Nucleus accumbens (tissue), 56 donors: ENCODE data around the gene MUC21.
A peak's percentile ranks its signal among the peaks of the same experiment; 100 is the strongest.
"Not testable (repeated sequence)": the region's sequence is repeated elsewhere in the genome, so short reads cannot be mapped to it uniquely, and the experiment has no call there.

Source experiments
- DNase-seq, 56 donors: peaks; one replicate each; lab custom pipeline; 2025; lab: John Stamatoyannopoulos, UW

The MUC21 gene

DNA sequence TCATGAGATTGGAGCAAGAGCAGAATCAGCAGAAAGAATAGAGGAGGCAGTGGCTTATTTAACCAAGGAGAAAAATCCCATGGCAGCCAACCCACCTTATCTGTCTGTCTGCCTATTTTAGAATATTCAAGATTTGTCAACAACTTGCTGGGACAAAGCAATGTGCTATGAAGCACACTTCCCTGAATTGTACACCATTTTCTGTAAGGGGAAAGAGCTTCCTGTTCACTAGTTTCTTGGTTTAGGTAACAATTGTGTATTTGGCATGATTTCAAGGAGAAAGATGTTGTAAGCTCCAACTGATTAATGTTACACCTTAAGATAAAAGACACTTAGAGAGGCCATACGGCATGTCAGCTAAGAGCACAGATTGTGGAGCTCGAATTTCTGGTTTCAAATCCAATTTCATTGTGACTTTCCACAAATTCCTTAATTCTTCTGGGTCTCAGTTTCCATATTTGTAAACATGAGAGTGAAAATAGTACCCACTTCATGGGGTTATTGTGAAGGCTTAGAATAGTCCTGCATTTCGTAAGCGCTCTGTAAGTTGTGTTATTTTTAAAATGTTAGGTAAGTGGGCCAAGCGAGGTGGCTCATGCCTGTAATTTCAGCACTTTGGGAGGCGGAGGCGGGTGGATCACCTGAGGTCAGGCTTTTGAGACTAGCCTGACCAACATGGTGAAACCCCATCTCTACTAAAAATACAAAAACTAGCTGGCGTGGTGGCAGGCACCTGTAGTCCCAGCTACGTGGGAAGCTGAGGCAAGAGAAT, 21.9 kb downstream of the MUC21 start:
- no peak for DNase-seq

DNA sequence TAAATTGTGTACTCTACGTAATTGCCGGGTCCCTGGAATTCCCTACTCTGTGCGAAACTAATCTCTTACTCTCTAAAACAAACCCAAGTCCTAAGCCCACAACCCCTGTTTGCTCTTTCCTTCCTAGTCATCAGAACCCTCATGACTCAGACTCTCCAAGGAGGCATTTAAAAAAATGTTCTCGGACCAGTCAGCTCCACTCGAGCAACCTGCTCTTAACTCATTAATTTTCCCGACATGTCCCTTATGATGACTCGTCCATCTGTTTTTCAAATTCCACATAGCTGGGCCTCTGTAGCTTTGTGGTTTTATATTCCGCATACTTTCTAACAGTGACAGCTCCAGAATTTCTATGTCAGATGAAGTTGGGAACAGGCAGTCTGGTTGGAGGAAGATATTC, 24.2 kb downstream of the MUC21 start:
- DNase-seq: no peak

DNA sequence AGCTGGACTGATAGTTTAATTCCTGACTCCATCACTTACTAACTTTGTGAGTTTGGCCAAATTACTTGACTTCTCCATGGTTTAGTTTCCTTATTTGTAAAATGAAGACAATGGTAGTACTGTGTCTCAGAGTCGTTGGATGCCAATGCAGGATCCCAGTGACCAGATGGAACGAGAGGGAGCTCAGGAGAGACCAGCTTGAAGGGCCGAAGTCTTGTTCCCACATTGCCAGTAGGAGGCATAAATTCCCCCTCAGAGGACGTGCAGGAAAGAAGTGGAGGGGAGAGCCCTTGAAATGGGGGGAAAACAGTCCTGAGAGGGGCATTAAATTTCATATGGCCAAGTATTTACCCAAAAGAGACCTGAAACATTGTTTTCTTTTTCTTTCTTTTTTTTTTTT, 24.6 kb downstream of the MUC21 start:
- peak in 1 of 56 donors; percentile 18 for DNase-seq

DNA sequence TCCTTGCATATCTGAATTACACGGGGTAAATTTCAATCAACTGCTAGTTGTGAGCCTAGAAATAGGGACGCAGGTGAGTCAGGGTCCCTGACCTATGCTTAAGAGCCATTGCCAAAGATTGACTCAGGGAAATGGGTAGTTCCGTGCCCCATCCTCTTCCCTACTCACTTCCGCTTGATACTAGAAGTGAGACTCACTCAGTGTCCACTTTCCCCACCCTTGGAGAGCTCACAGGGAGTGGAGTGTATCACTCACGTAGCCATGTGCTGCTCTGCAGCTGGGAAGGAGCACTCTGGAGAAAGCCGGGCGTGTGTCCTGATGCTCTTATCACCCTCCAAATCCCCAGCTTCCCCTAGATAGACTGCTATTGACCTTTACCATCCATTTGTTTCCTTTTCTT, 26.2 kb downstream of the MUC21 start:
- DNase-seq: no peak

DNA sequence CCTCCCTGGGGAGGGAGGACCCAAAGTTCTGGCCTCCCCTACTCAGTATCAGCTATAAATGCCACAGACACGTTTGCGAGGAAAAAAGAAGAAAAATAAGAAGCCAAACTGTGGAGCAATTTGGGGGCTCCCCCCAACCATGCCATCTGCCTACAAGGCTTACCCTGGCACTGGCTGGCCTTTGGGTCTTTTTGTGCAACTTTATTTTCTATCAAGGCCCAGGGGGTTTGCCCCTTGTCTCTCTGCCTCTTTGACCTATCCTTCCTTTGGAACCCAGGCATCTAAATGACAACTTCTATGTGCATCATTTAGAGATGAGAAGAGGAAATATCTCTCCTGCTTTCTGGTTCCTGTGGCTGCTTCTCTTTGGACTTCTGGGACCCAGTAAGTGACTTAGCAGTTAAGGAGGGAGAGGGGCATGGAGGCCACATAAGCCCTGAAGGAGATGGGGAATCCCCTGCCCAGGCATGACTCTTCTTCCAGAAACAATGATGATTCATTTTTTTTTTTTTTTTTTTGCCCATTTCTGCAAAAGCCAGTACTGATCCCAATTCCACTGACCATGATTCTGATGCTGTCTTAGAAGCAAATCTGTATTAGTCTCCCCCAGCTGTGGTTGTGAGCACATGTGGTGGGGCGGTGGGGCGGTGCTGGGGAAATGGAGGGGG, 27.0 kb downstream of the MUC21 start, which contains the start of gene MUC22:
Gene MUC22, plus strand, starts transcription at position 82 of the 668 bp plus-strand sequence. Its CDS starts 233 bp downstream, at position 315.
- DNase-seq: no peak

DNA sequence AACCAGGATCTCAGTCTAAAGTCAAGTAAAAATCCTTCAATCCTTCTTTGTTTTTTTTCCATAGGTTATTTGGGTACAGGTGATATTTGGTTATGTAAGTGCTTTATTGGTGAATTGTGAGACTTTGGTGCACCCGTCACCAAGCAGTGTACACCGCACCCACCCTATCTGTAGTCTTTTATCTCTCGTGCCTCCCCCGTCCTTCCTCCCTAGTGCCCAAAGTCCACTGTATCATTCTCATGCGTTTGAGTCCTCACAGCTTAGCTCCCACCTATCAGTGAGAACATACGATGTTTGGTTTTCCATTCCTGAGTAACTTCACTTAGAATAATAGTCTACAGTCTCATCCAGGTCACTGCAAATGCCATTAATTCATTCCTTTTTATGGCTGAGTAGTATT, 27.6 kb downstream of the MUC21 start:
- DNase-seq: no peak

DNA sequence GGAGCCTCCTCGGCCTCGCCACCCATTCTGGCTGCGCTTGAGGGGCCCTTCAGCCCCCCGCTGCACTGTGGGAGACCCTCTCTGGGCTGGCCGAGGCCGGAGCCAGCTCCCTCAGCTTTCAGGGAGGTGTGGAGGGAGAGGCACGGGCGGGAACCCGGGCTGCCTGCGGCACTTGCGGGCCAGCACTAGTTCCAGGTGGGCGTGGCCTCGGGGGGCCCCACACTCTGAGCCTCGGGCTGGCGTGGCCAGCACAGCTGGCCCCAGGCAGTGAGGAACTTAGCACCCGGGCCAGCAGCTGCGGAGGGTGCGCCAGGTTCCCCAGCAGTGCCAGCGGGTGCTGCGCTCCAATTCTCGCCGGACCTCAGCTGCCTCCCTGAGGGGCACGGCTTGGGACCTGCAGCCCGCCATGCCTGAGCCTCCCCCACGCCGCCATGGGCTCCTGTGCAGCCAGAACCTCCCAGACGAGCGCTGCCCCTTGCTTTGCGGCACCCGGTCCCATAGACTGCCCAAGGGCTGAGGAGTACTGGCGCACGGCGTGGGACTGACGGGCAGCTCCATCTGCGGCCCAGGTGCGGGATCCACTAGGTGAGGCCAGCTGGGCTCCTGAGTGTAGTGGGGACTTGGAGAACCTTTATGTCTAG, 33.3 kb downstream of the MUC21 start:
- DNase-seq: no peak

DNA sequence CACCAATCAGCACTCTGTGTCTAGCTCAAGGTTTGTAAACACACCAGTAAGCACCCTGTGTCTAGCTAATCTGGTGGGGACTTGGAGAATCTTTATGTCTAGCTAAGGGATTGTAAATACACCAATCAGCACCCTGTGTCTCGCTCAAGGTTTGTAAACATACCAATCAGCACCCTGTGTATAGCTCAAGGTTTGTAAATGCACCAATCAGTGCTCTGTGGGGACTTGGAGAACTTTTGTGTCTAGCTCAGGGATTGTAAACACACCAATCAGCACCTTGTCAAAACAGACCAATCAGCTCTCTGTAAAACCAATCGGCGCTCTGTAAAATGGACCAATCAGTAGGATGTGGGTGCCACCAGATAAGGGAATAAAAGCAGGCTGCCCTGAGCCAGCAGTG, 33.9 kb downstream of the MUC21 start:
- not testable (repeated sequence) for DNase-seq

DNA sequence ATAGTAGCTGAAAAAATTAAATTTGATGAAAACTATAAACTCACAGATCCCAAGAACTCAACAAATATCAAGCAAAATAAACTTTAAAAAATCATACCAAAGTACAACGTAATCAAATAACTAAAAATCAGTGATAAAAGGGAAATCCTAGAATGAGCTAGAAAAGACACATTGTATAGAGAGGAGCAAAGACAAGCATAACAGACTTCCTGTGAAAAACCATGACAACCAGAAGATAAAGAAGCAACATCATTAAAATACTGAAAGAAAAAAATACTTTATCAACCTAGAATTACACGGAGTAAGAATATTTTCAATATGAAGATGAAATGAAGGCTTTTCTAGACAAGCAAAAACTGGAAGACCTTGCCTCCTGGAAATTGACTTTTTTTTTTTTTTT, 36.5 kb downstream of the MUC21 start:
- no peak for DNase-seq

DNA sequence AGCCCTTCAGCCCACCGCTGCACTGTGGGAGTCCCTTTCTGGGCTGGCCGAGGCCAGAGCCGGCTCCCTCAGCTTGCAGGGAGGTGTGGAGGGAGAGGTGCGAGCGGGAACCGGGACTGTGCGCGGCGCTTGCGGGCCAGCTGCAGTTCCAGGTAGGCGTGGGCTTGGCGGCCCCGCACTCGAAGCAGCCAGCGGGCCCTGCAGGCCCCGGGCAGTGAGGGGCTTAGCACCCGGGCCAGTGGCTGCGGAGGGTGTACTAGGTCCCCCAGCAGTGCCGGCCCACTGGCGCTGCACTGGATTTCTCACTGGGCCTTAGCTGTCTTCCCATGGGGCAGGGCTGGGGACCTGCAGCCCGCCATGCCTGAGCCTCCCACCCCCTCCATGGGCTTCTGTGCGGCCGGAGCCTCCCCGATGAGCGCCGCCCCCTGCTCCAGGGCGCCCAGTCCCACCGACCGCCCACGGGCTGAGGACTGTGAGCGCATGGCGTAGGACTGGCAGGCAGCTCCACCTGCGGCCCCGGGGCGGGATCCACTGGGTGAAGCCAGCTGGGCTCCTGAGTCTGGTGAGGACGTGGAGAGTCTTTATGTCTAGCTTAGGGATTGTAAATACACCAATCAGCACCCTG, 37.2 kb downstream of the MUC21 start:
- not testable (repeated sequence) for DNase-seq

DNA sequence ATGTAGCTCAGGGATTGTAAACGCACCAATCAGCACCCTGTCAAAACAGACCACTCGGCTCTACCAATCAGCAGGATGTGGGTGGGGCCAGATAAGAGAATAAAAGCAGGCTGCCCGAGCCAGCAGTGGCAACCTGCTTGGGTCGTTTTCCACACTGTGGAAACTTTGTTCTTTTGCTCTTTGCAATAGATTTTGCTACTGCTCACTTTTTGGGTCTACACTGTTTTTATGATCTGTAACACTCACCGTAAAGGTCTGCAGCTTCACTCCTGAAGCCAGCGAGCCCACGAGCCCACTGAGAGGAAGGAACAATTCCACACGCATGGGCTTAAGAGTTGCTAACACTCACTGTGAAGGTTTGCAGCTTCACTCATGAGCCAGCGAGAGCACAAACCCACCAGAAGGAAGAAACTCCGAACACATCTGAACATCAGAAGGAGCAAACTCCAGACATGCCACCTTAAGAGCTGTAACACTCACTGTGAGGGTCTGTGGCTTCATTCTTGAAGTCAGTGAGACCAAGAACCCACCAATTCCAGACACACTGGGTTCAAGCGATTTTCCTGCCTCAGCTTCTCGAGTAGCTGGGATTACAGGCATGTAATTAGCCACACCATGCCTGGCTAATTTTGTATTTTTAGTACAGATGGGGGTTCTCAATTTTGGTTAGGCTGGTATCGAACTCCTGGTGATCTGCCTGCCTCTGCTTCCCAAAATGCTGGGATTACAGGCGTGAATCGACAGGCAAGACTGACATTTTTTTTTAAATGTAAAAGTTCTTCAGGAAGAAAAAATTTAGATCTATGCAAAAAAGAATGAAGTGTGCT, 38.4 kb downstream of the MUC21 start:
- not testable (repeated sequence) for DNase-seq

DNA sequence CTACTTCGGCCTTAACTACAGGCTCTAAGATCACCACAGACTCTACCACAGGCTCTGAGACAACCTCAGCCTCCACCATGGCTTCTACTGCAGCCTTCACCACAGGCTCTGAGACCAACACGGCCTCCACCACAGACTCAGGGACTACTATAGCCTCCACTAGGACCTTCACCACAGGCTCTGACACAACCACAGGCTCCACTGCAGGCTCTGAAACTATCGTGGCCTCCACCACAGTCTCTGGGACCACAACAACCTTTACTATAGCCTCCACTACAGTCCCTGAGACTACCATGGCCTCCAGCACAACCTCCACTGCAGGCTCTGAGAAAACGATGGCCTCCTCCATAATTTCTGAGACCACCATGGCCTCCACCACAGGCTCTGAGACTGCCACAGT, 42.1 kb downstream of the MUC21 start:
- no peak for DNase-seq

DNA sequence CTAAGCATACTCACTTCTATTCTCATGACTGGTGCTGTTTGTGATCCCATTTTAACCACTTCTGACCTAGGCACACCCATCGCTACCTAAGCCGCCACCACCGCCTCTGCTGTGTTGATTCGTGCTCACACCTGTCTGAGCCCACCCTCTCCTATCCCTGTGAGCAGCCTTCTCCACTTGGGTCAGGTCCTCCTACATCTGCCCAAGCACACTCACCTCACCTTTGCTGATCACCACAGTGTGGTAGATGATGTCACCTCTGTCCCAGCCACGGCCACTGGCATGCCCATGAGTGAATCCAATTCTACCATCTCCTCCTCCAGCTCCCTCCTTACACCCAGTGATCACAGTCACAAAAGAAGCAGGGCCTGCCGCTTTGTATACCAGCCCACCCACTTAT, 47.6 kb downstream of the MUC21 start:
- DNase-seq: no peak

DNA sequence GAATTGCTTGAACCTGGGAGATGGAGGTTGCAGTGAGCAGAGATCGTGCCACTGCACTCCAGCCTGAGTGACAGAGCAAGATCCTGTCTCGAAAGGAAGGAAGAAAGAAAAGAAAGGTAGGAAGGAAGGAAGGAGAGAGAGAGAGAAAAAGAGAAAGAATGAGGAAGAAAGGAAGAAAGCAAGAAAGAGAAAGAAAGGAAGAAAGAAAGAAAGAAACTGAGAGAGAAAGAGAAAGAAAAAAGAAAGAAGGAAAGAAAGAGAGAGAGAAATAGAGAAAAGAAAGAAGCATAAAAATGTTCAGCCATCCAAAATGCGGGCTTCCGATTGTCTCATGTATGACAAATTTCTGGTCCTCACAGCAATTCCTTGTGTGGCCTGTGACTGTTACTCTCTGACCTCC, 49.6 kb downstream of the MUC21 start:
- no peak for DNase-seq

DNA sequence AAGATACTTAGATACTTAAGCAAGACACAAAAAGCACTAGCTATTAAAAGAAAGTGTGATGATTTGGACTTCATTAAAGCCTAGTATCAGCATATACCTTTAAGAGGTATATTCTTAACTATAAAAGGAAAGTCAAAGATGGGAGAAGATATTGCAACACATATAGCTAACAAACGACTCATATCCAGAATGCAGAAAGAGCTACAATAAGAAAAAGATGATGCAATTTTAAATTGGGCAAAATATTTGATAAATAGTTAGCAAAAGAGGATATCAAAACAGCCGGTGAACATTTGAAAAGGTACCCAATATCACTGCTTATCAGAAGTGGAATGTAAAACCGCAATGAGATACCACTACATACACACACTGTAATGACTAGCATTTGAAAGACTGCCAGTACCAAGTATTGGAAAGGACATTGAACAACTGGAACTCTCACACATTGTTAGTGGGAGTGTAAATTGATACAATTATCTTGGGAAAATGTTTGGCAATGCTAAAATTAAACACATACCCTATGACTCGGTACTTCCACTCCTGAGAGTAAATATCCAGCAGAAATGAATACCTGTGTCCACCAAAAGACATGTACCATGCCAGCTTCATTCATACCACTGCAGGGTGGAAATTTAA, 52.5 kb downstream of the MUC21 start:
- DNase-seq: no peak

DNA sequence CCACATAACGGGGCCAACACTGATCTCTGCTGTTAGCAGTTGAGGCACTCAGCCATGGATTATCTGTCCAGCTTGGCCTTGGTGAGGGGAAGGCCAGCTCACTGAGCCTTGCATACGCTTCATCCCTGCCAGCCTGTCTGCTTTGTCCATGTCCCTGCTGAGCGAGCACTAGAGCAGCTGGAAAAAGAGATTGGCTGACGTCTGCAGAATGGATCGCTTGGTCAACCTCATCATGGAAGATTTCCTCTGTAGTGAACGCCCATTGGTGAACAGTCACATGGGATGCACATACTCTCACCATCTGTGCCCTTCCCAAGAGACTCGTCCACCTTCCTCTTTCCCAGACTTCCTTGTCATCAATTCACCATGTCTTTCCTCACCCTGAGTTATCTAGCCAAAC, 53.7 kb downstream of the MUC21 start:
- DNase-seq: no peak

DNA sequence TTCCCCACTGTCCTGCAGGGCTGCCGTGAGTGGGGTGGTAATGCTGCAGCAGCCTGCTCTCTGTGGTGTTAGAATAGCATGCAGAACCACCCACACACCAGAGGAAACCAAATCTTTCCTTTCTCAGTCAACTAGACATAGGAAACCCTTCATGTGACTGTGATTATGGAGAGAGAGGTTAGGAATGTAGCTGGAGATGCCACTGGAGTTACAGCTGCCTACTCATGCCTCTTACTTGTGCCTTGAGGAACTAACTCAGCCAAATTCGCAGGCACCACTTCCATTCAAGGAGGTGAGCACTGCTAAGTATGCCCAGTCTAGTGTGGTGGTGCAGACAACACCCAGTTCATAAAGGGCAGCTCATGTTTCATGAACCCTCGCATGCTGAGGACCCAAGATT, 54.2 kb downstream of the MUC21 start:
- no peak for DNase-seq

DNA sequence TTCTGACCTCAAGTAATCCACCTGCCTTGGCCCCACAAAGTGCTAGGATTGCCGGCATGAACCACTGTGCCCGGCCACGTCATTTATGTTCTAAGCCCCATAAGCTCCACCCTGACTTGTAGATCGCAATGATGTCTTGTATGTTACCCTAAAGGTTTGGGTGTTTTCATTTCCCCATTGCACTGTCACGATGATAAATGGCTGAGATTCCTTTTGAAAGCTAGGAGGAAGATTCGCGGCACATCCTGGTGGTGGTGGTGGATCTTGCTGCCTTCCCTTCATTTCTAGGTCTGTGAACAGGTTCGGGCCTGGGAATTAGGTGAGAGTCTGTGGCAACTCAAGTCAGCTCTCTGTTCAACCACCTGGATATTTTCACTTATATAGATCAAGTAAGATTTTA, 55.0 kb downstream of the MUC21 start:
- DNase-seq: no peak
